Gastrocnemius medialis (tissue), 4 donors: ENCODE data around the gene ACOT12. TPM values are rescaled to one million over a fixed set of nuclear protein-coding genes. Genes with fewer than 3 reads are reported as not detected.

Experiments used
- ATAC-seq, 2 donors: fragments of 150-250 bp; one replicate each; pipeline ENCODE4 v1.9.1; 2016
- DNase-seq, 2 donors: peaks; one replicate each; pipeline ENCODE4 v3.0.0-alpha.2; 2019
- H3K27ac ChIP-seq, 4 donors: fragments of 200-600 bp; sonication (generic); 1 replicate in 1 of 4; 2 replicates in 3 of 4; pipeline ENCODE4 v1.5.1; 2016 to 2018; ENCODE audit warnings: mild to moderate bottlenecking in 2 of 4, moderate library complexity in 1 of 4
- H3K27me3 ChIP-seq, 3 donors: fragments of 200-600 bp; sonication (generic) in 2 of 3; 1 replicate in 1 of 3; 2 replicates in 2 of 3; pipeline versions ENCODE4 v1.5.1 to v1.6.0; 2016 to 2019; ENCODE audit warnings: mild to moderate bottlenecking in 1 of 3, moderate library complexity in 1 of 3
- H3K36me3 ChIP-seq, 2 donors: fragments of 200-600 bp; sonication (generic) in 1 of 2; one replicate each; pipeline ENCODE4 v1.5.1; 2017 to 2018
- H3K4me1 ChIP-seq, 2 donors: fragments of 200-600 bp; sonication (generic) in 1 of 2; one replicate each; pipeline ENCODE4 v1.5.1; 2016 to 2017; ENCODE audit warnings: mild to moderate bottlenecking in 2 of 2
- H3K4me3 ChIP-seq, 4 donors: fragments of 200-600 bp; sonication (generic) in 3 of 4; 1 replicate in 1 of 4; 2 replicates in 3 of 4; pipeline ENCODE4 v1.5.1; 2016 to 2019; ENCODE audit warnings: mild to moderate bottlenecking in 2 of 4
- H3K9me3 ChIP-seq, 3 donors: fragments of 200-600 bp; sonication (generic) in 2 of 3; 1 replicate in 1 of 3; 2 replicates in 2 of 3; pipeline ENCODE4 v1.5.1; 2016 to 2019
- CTCF ChIP-seq, 5 experiments: fragments of 450-650 bp in 3 of 5; fragments of 200-600 bp in 2 of 5; sonication (generic) in 2 of 5; IDR thresholded peaks in 4 of 5; conservative IDR thresholded peaks in 1 of 5; 1 replicate in 4 of 5; 2 replicates in 1 of 5; pipeline ENCODE4 v1.5.1; 2016 to 2019; ENCODE audit warnings: antibody characterized with exemption in 5 of 5, mild to moderate bottlenecking in 3 of 5, moderate library complexity in 3 of 5
- POLR2A ChIP-seq, 2 donors: fragments of 450-650 bp; IDR thresholded peaks; one replicate each; pipeline ENCODE4 v1.6.1; 2017; ENCODE audit warnings: antibody characterized with exemption in 2 of 2, mild to moderate bottlenecking in 2 of 2, moderate library complexity in 2 of 2
- in situ Hi-C, 4 donors: fragments of 200-750 bp; cut with MboI; loops; one replicate each; pipeline versions ENCODE4 v1.15.0 to v1.8.0; 2017; ENCODE audit warnings: low sequenced_read_pairs in 4 of 4
- intact Hi-C: fragments of 100-400 bp; cut with DNase I; formaldehyde crosslinking; loops from one replicate; pipeline ENCODE4 v1.15.1; 2023; ENCODE audit warnings: low total_unique reads
- total RNA-seq, 4 donors: library from RNA; depleted of rRNA; stranded (reverse); fragments of >200 nt; gene quantifications; one replicate each; pipeline versions ENCODE4 v1.1.0 to v1.2.3, GENCODE V29; 2016

ACOT12 gene
- total RNA-seq, 4 donors from 2014 or later, result 0.53 TPM; not detected in 3

DNA sequence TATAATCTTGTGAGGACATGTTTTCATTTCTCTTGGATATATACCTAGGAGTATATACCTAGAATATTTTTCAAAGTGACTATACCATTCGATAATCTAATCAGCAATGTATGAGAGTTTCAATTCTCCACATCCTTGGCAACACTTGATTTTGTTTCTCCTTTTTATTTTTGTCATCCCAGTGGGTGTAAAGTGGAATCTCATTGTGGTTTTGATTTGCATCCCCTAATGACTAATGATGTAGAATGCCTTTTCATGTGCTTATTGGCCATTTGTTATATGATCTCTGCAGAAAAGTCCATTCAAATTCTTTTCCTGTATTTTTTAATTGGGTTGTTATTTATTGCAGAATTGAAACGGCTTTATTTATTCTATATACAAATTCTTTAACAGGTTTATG lies 77.4 kb downstream of the ACOT12 start:
- H3K27ac ChIP-seq, result no peak overlapping the region
- H3K9me3 ChIP-seq, result no peaks in the 10 kb centered on the region
- no peak for DNase-seq
- in situ Hi-C loops, result no loop called here
- TF ChIP-seq POLR2A (IDR thresholded peaks at IDR 0.05) (no peak), CTCF (IDR thresholded peaks at IDR 0.05 in 4 of 5, conservative IDR thresholded peaks at IDR 0.05 in 1 of 5) (no peak)
- no peaks in the 10 kb centered on the region for H3K4me1 ChIP-seq
- peaks cover 0 to 15% of the 10 kb centered on the region in 2 donors for H3K36me3 ChIP-seq
- intact Hi-C loops, result no loop called here
- H3K4me3 ChIP-seq, result no peak overlapping the region
- ATAC-seq, result no peak
- H3K27me3 ChIP-seq, result no peaks in the 10 kb centered on the region

- no peak overlapping the region for H3K27ac ChIP-seq
- H3K4me3 ChIP-seq, result no peak overlapping the region
- no peak for ATAC-seq
- no peaks in the 10 kb centered on the region for H3K4me1 ChIP-seq
- peaks cover 0 to 23% of the 10 kb centered on the region in 2 donors for H3K36me3 ChIP-seq
- no peaks in the 10 kb centered on the region for H3K9me3 ChIP-seq
- intact Hi-C loops (no loop called here), in situ Hi-C loops (no loop called here)
- no peak for TF ChIP-seq POLR2A (IDR thresholded peaks at IDR 0.05)
- no peak for TF ChIP-seq CTCF (IDR thresholded peaks at IDR 0.05 in 4 of 5, conservative IDR thresholded peaks at IDR 0.05 in 1 of 5)
- DNase-seq, result no peak
- no peaks in the 10 kb centered on the region for H3K27me3 ChIP-seq
Observed at GRCh38 chr5:81315830-81316229, 78.1 kb downstream of the ACOT12 start.

- TF ChIP-seq CTCF (IDR thresholded peaks at IDR 0.05 in 4 of 5, conservative IDR thresholded peaks at IDR 0.05 in 1 of 5), result no peak
- TF ChIP-seq POLR2A (IDR thresholded peaks at IDR 0.05), result no peak
- Histone ChIP-seq H3K9me3 (no peaks in the 10 kb centered on the region), H3K4me3 (no peak overlapping the region), H3K36me3 (peaks cover 0 to 27% of the 10 kb centered on the region in 2 donors), H3K4me1 (no peaks in the 10 kb centered on the region), H3K27ac (no peak overlapping the region), H3K27me3 (no peaks in the 10 kb centered on the region)
- ATAC-seq, result no peak
- DNase-seq, result no peak
- in situ Hi-C loops (no loop called here), intact Hi-C loops (no loop called here)
Observed at GRCh38 chr5:81315336-81315735, 78.6 kb downstream of the ACOT12 start.

GRCh38 chr5:81314581-81314980 lies 79.4 kb downstream of the ACOT12 start:
- intact Hi-C loops (no loop called here), in situ Hi-C loops (no loop called here)
- H3K27me3 ChIP-seq, result no peaks in the 10 kb centered on the region
- peaks cover 0 to 33% of the 10 kb centered on the region in 2 donors for H3K36me3 ChIP-seq
- no peaks in the 10 kb centered on the region for H3K4me1 ChIP-seq
- no peak overlapping the region for H3K4me3 ChIP-seq
- H3K27ac ChIP-seq, result no peak overlapping the region
- no peak for TF ChIP-seq POLR2A (IDR thresholded peaks at IDR 0.05)
- TF ChIP-seq CTCF (IDR thresholded peaks at IDR 0.05 in 4 of 5, conservative IDR thresholded peaks at IDR 0.05 in 1 of 5), result no peak
- no peaks in the 10 kb centered on the region for H3K9me3 ChIP-seq
- DNase-seq, result no peak
- no peak for ATAC-seq

GRCh38 chr5:81313686-81314085 lies 80.2 kb downstream of the ACOT12 start:
- no peaks in the 10 kb centered on the region for H3K27me3 ChIP-seq
- TF ChIP-seq POLR2A (IDR thresholded peaks at IDR 0.05), result no peak
- TF ChIP-seq CTCF (IDR thresholded peaks at IDR 0.05 in 4 of 5, conservative IDR thresholded peaks at IDR 0.05 in 1 of 5), result no peak
- ATAC-seq (no peak), DNase-seq (no peak)
- no peaks in the 10 kb centered on the region for H3K9me3 ChIP-seq
- intact Hi-C loops (no loop called here), in situ Hi-C loops (no loop called here)
- peaks cover 0 to 42% of the 10 kb centered on the region in 2 donors for H3K36me3 ChIP-seq
- no peak overlapping the region for H3K27ac ChIP-seq
- no peaks in the 10 kb centered on the region for H3K4me1 ChIP-seq
- no peak overlapping the region for H3K4me3 ChIP-seq
